B cell (primary cell): Measurements from ENCODE around the gene RBM22. TPM values are rescaled to one million over a fixed set of nuclear protein-coding genes. Genes with fewer than 3 reads are reported as not detected.

Experiments
- ATAC-seq: fragments of 200-7000 bp; cut with Tn5 transposase; one replicate; pipeline ENCODE4 v1.10.0; 2021; ENCODE audit warnings: low read depth, mild to moderate bottlenecking, moderate number of reproducible peaks, moderate library complexity
- CTCF ChIA-PET: fragments of 350-600 bp; sonication (Branson Sonifier 250); formaldehyde crosslinking; loops from one replicate; lab custom pipeline; 2021; ENCODE audit warnings: antibody characterized with exemption, inconsistent platforms; lab: Charles Lee
- POLR2A ChIA-PET: fragments of 350-600 bp; sonication (Branson Sonifier 250); formaldehyde crosslinking; loops from one replicate; lab custom pipeline; 2021; ENCODE audit warnings: antibody characterized with exemption; lab: Charles Lee
- DNase-seq: peaks from one replicate; pipeline ENCODE4 v3.0.0; 2013
- H2AFZ ChIP-seq: 2 replicates; pipeline ENCODE4 v1.6.1; 2012; ENCODE audit warnings: mild to moderate bottlenecking, low read depth, low read length; ENCODE audit not compliant: insufficient read depth, poor library complexity, severe bottlenecking
- H3K27ac ChIP-seq, 2 donors: 1 replicate in 1 of 2; 2 replicates in 1 of 2; pipeline ENCODE4 v1.5.1; 2012 to 2013; ENCODE audit warnings: low read length in 2 of 2, mild to moderate bottlenecking in 2 of 2, moderate library complexity in 1 of 2
- H3K27me3 ChIP-seq, 4 experiments: fragments of 200-600 bp in 1 of 4; sonication (generic) in 1 of 4; replicated peaks in 1 of 4; 1 replicate in 2 of 4; 2 replicates in 2 of 4; pipeline versions ENCODE4 v1.6.1 to v1.7.0; 2013 to 2016; ENCODE audit warnings: low read length in 3 of 4, mild to moderate bottlenecking in 2 of 4, mixed read lengths in 1 of 4, moderate library complexity in 1 of 4; ENCODE audit not compliant: insufficient read depth in 4 of 4, control insufficient read depth in 3 of 4; ENCODE audit errors: control extremely low read depth in 1 of 4
- H3K36me3 ChIP-seq, 2 experiments: replicated peaks in 1 of 2; 1 replicate in 1 of 2; 2 replicates in 1 of 2; pipeline versions ENCODE4 v1.6.1 to v1.7.1; 2013; ENCODE audit warnings: low read length in 1 of 2; ENCODE audit not compliant: insufficient read depth in 2 of 2, control insufficient read depth in 1 of 2; ENCODE audit errors: control extremely low read depth in 1 of 2, extremely low read depth in 1 of 2
- H3K4me1 ChIP-seq, 2 donors: fragments of 200-600 bp in 1 of 2; sonication (generic) in 1 of 2; 1 replicate in 1 of 2; 2 replicates in 1 of 2; pipeline versions ENCODE4 v1.5.1 to v1.6.1; 2013 to 2017; ENCODE audit warnings: low read length in 2 of 2; ENCODE audit not compliant: control insufficient read depth in 2 of 2, insufficient read depth in 2 of 2
- H3K4me2 ChIP-seq: replicated peaks from 2 replicates; pipeline ENCODE3; 2012; ENCODE audit warnings: mild to moderate bottlenecking, low read depth, low read length; ENCODE audit not compliant: poor library complexity, severe bottlenecking
- H3K4me3 ChIP-seq, 5 experiments: fragments of 200-600 bp in 1 of 5; sonication (generic) in 1 of 5; 1 replicate in 3 of 5; 2 replicates in 2 of 5; pipeline versions ENCODE4 v1.5.1 to v1.7.0; 2011 to 2016; ENCODE audit warnings: low read length in 4 of 5, mild to moderate bottlenecking in 4 of 5, low read depth in 2 of 5, control low read depth in 1 of 5, moderate library complexity in 1 of 5; ENCODE audit not compliant: insufficient read depth in 1 of 5; ENCODE audit errors: control extremely low read depth in 1 of 5, extremely low read depth in 1 of 5
- H3K79me2 ChIP-seq: fragments of 200-600 bp; sonication (generic); one replicate; pipeline ENCODE4 v1.6.0; 2016; ENCODE audit warnings: low read length; ENCODE audit not compliant: control insufficient read depth, insufficient read depth
- H3K9ac ChIP-seq: fragments of 200-600 bp; sonication (generic); 2 replicates; pipeline ENCODE4 v1.6.1; 2017; ENCODE audit warnings: mild to moderate bottlenecking, low read length, moderate library complexity
- H3K9me3 ChIP-seq, 3 donors: one replicate each; pipeline versions ENCODE4 v1.6.1 to v1.7.1; 2013; ENCODE audit warnings: low read length in 2 of 3; ENCODE audit not compliant: control insufficient read depth in 2 of 3, insufficient read depth in 1 of 3; ENCODE audit errors: control extremely low read depth in 1 of 3
- H4K20me1 ChIP-seq: 2 replicates; pipeline ENCODE4 v1.6.0; 2012; ENCODE audit warnings: mild to moderate bottlenecking, low read length; ENCODE audit not compliant: insufficient read depth, control insufficient read depth, poor library complexity, severe bottlenecking
- H3K27ac Mint-ChIP-seq: one replicate; pipeline ENCODE4 v1.8.0; 2021; ENCODE audit warnings: mixed read lengths
- H3K27me3 Mint-ChIP-seq: one replicate; pipeline ENCODE4 v1.8.0; 2021; ENCODE audit warnings: mixed read lengths
- H3K4me1 Mint-ChIP-seq: one replicate; pipeline ENCODE4 v1.8.0; 2021; ENCODE audit warnings: mixed read lengths
- H3K4me3 Mint-ChIP-seq: one replicate; pipeline ENCODE4 v1.8.0; 2021; ENCODE audit warnings: mixed read lengths
- H3K9me3 Mint-ChIP-seq: one replicate; pipeline ENCODE4 v1.8.0; 2022; ENCODE audit warnings: mixed read lengths; ENCODE audit not compliant: insufficient read depth
- CTCF ChIP-seq: fragments of 200-600 bp; IDR thresholded peaks from one replicate; pipeline ENCODE4 v1.8.0; 2022; ENCODE audit warnings: antibody characterized with exemption, mild to moderate bottlenecking
- EZH2 ChIP-seq: IDR thresholded peaks from 2 replicates; pipeline ENCODE4 v1.6.1; 2012; ENCODE audit warnings: borderline replicate concordance, low read depth, mild to moderate bottlenecking, moderate library complexity, low read length; ENCODE audit not compliant: insufficient read depth, poor library complexity, severe bottlenecking
- WGBS: methylation state at CpG from one replicate; pipeline ENCODE4 v1.1.5; 2013; ENCODE audit warnings: missing lambda C conversion rate; ENCODE audit not compliant: insufficient coverage; 5-methylcytosine and 5-hydroxymethylcytosine counted together
- intact Hi-C: fragments of 100-400 bp; cut with micrococcal nuclease; formaldehyde crosslinking; loops from one replicate; pipeline ENCODE4 v1.10.0; 2022
- polyA plus RNA-seq: library from polyadenylated mRNA; depleted of rRNA; stranded (reverse); fragments of >200 nt; gene quantifications from 2 replicates; pipeline ENCODE4 v1.2.3, GENCODE V29; 2012
- total RNA-seq, 2 donors: library from RNA; stranded (reverse); fragments of 120-200 nt in 1 of 2; gene quantifications; 1 replicate in 1 of 2; 2 replicates in 1 of 2; pipeline versions ENCODE4 v1.2.3 to v1.2.4, GENCODE V29; 2013 to 2022

RBM22 gene
- total and polyA plus RNA-seq, 2 donors (not counting 1 experiment from before 2014, with no cell fraction given) = 70.6 to 89.4 TPM

GRCh38 chr5:150651382-150651781, 49.5 kb downstream of the RBM22 start:
- Histone ChIP-seq H3K79me2 (no peaks in the 10 kb centered on the region), H3K36me3 (peaks cover 0 to 19% of the 10 kb centered on the region in 2 experiments), H4K20me1 (no peaks in the 10 kb centered on the region), H3K4me3 (no peak overlapping the region), H3K9me3 (no peaks in the 10 kb centered on the region), H3K27me3 (no peaks in the 10 kb centered on the region), H3K4me2 (no peak overlapping the region), H3K4me1 (peaks cover 5% of the 10 kb centered on the region in 2 donors), H3K27ac (no peak overlapping the region), H2AFZ (no peak overlapping the region), H3K9ac (no peak overlapping the region)
- POLR2A ChIA-PET = no interaction called here
- CTCF ChIA-PET = interaction anchor here (1.0 to 1.3 kb wide), 2 partner anchors 9 to 90 kb away, joined by 5 read pairs; no protein-coding TSS in a partner anchor
- intact Hi-C loops = no loop called here
- peaks cover 14% of the 10 kb centered on the region for H3K4me1 Mint-ChIP-seq
- DNase-seq (no peak), ATAC-seq (no peak)
- WGBS = 30% methylated on average over 1 of the region's 1 CpG
- H3K27me3 Mint-ChIP-seq = no peaks in the 10 kb centered on the region
- H3K4me3 Mint-ChIP-seq = no peak overlapping the region
- no peaks in the 10 kb centered on the region for H3K9me3 Mint-ChIP-seq
- H3K27ac Mint-ChIP-seq = no peak overlapping the region
- no peak for TF ChIP-seq CTCF
- no peak for TF ChIP-seq EZH2

GRCh38 chr5:150650021-150651006, 50.5 kb downstream of the RBM22 start:
- H3K36me3 ChIP-seq = peaks cover 0 to 19% of the 10 kb centered on the region in 2 experiments
- H3K4me1 Mint-ChIP-seq = peaks cover 11% of the 10 kb centered on the region
- H3K27ac Mint-ChIP-seq = no peak overlapping the region
- H3K27me3 Mint-ChIP-seq = no peaks in the 10 kb centered on the region
- H3K27ac ChIP-seq = no peak overlapping the region
- TF ChIP-seq EZH2 (no peak), CTCF (no peak)
- no peaks in the 10 kb centered on the region for H3K79me2 ChIP-seq
- DNase-seq = no peak
- H3K4me2 ChIP-seq = no peak overlapping the region
- H4K20me1 ChIP-seq = no peaks in the 10 kb centered on the region
- ATAC-seq = no peak
- 92% methylated on average over 33 of the region's 38 CpGs for WGBS
- ChIA-PET POLR2A (no interaction called here), CTCF (interaction anchor here (1.3 kb wide), 1 partner anchor 8 kb away, joined by 5 read pairs; no protein-coding TSS in a partner anchor)
- H3K9me3 ChIP-seq = no peaks in the 10 kb centered on the region
- no peaks in the 10 kb centered on the region for H3K4me1 ChIP-seq
- no peaks in the 10 kb centered on the region for H3K9me3 Mint-ChIP-seq
- no peak overlapping the region for H2AFZ ChIP-seq
- intact Hi-C loops = no loop called here
- H3K4me3 Mint-ChIP-seq = no peak overlapping the region
- no peak overlapping the region for H3K9ac ChIP-seq
- H3K4me3 ChIP-seq = no peak overlapping the region
- no peaks in the 10 kb centered on the region for H3K27me3 ChIP-seq
